Subcutaneous adipose tissue (tissue), 4 donors: ENCODE results near the gene MMP15. TPM values are rescaled to one million over a fixed set of nuclear protein-coding genes. Genes with fewer than 3 reads are reported as not detected.

ENCODE experiments used
- total RNA-seq, 4 donors: library from RNA; depleted of rRNA; stranded (reverse); fragments of >200 nt; gene quantifications; one replicate each; pipeline ENCODE4 v1.1.0, GENCODE V29; 2016
- TF ChIP-seq, protein P1 (sequence below): fragments of 450-650 bp; IDR thresholded peaks from one replicate; pipeline ENCODE4 v1.5.1; 2016; ENCODE audit warnings: low read depth, mild to moderate bottlenecking, control low read depth, antibody characterized with exemption, moderate library complexity

Gene MMP15
- total RNA-seq, 4 donors from 2014 or later: 2.0 to 26.6 (median 3.4) TPM

DNA sequence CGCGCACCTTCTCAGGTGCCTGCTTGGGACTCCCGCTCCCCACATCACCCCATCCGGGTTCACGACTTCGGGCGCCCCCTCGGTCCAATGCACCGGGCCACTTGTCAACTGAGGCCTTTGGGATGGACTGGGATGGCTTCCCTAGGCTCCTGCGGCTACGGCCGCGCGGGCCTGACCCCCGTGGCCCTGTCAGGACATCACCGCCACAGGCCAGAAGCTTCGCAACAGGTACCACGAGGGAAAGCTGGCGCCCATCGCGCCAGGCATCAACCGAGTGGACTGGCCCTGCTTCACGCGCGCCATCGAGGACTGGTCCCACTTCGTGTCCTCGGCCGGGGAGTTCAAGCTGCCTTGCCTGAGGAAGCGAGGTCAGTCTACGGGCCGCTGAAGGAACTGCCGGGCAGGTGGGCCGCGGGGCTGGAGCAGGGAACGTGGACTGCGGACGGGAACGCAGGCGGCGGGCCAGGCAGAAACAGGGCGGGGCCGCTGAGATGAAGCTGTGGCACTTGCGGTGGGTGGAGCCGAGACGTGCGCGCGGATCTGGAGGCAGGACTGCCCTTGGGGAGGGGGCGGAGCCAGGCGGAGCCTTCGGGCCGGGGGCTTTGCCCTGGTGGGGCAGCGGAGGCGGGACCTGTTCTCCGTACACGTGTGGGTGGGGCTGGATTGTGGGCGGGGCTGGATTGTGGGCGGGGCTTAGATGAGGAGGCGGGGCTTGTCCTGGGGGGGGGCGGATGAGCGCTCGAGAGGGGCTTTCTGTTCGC lies 40.9 kb upstream of the MMP15 start:
- TF ChIP-seq, protein P1, sequence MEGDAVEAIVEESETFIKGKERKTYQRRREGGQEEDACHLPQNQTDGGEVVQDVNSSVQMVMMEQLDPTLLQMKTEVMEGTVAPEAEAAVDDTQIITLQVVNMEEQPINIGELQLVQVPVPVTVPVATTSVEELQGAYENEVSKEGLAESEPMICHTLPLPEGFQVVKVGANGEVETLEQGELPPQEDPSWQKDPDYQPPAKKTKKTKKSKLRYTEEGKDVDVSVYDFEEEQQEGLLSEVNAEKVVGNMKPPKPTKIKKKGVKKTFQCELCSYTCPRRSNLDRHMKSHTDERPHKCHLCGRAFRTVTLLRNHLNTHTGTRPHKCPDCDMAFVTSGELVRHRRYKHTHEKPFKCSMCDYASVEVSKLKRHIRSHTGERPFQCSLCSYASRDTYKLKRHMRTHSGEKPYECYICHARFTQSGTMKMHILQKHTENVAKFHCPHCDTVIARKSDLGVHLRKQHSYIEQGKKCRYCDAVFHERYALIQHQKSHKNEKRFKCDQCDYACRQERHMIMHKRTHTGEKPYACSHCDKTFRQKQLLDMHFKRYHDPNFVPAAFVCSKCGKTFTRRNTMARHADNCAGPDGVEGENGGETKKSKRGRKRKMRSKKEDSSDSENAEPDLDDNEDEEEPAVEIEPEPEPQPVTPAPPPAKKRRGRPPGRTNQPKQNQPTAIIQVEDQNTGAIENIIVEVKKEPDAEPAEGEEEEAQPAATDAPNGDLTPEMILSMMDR: no peak

DNA sequence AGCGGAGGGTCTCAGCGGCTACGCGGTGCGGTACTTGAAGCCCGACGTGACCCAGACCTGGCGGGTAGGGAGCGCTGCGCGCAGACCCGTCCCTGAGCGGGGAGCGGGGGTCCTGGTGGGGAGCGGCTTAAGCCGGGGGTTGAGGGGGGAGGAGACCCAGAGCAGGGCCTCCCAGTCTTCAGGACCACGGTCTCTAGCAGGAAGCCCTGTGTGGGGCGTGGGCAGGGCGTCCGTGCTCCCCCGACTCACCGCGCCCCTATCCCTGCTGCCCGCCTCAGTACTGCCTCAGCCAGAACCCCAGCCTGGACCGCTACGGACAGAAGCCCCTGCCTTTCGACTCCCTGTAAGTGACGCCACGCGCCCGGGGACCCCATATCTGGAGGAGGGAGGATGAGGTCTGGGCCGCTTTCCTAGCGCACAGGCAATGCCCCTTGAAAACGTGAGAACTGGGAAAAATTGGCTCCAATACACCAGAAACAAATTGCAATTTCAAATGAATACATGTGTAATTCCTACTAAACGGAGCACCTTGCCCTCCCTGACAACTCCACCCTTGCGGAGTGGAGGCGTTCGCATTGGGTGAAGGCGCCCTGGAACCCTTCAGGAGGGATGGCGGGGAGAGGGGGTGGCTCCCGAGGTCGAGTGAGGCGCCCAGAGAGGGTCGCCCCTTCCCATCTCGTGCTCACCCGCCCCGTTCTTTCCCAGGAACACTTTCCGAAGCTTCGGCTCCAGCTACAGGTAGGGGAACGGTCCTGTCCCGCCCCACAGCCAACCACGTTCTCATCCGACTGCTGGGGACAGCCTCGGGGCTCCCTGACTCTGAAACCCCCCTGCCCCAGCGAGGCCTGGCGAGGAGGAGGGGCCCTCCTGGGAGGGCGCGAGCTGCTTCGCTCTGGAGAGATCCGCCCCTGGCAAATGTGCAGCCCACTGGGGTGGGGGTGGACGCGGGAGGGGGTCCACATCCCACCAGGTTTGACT lies 40.1 kb upstream of the MMP15 start:
- TF ChIP-seq, protein P1: no peak

DNA sequence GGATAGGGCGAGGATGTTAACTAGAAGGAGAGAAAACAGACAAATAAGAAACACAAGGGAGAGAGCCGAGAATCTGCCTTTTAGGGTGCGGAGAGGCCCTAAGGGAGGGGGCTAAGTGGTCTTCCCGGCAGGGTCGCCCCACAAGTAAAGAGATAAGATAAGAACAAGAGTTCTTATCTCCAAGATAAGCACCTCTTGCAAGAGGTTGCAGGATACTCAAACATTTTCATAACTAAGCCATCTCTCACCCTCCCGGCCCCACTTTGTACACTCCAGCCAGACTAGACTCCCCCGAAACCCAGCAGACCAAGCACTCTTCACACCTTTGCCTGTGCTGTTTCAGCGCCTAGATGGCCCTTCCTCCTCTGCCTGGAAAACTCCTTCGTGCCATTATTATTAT lies 39.4 kb upstream of the MMP15 start:
- TF ChIP-seq, protein P1: no peak

DNA sequence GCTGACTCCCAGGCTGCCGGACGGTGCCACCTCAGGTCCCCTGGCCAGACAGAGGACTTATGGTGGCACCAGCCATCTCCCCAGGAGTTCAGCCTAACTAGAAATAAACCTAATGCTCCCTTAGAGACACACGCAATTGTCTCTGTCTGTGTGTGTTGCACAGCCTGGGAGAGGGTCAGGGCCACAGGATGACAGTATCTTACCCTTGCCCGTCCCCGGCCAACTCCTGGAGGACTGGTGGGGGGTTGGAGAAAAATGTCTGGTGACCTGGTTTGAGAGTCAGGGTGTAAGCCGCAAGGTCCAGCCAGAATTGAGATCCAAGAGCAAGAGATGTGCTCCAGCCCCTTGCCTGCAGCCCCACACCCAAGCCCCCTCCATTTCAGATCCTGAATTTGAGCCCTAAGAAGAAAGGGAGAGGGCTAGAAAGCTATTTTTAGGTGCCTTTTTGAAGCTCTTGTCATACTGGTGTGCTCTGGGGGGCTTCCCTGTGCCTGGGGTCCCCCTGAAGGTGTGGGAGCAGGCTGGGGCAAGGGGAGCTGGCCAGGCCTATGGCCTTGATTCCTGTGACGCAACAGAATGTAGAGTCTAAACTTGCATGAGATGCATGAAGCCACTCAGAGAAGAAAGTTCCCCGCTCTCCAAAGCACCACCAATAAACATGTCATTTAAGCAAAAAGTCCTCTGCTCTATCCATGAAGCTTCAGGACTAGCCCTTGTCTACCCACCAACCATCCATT lies 37.9 kb upstream of the MMP15 start:
- TF ChIP-seq, protein P1: no peak

DNA sequence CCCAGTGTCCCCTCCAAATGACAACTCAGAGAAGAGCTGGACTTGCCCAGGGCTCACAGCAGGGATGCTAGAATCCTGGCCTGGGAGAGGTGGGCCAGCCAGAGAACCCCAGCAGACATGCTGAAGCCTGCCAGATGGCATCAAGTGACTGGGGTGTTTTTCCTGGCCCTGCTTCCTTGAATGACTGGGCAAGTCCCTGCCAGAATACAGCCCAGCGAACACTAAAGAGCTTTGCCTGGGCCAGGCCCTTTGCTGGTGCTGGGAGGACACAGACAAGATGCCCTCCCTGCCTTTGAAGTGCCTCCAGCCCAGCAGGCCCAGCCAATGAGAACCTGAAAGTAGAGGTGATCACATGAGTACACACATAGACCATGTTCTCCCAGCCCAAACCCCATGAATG lies 36.6 kb upstream of the MMP15 start:
- TF ChIP-seq, protein P1: no peak

DNA sequence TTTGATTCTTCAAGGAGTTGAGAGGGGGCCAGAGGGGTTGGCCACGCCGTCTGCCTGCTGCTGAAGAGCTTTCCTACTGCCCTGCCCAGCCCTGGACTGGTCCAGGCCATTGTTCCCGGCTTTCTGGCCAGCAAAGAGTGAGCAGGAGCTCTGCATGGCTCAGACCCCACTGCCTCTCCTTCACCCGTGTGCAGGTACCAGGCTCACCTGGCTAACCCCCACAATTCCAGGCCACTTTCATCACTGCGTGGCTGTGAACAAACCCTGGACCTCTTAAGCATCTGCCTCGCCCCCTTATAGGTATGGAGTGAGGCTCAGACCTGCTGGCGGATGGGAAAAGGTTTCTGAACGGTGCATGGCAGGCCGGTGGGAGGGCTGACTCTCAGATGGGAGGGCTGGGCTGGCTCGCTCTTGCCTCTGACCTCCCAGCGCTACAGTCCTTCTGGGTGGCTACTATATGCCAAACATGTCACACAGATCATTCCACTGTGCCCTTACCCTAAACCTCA lies 33.9 kb upstream of the MMP15 start:
- TF ChIP-seq, protein P1: no peak
